HUES6 (cell line): ENCODE data around the gene TRERF1.

Experiments used
- H3K27ac ChIP-seq: 2 replicates; pipeline ENCODE4 v1.7.0; 2013; ENCODE audit warnings: low read depth, mild to moderate bottlenecking, low read length, inconsistent platforms
- H3K27me3 ChIP-seq: 2 replicates; pipeline ENCODE4 v1.6.1; 2013; ENCODE audit warnings: low read length; ENCODE audit not compliant: control insufficient read depth, insufficient read depth
- H3K36me3 ChIP-seq: 2 replicates; pipeline ENCODE4 v1.6.1; 2013; ENCODE audit warnings: low read length; ENCODE audit not compliant: control insufficient read depth, insufficient read depth
- H3K4me1 ChIP-seq: 2 replicates; pipeline ENCODE4 v1.6.1; 2013; ENCODE audit warnings: low read length; ENCODE audit not compliant: control insufficient read depth, insufficient read depth
- H3K4me3 ChIP-seq: 2 replicates; pipeline ENCODE4 v1.5.1; 2013; ENCODE audit warnings: low read depth, low read length
- H3K9ac ChIP-seq: one replicate; pipeline ENCODE4 v1.6.1; 2013; ENCODE audit warnings: mild to moderate bottlenecking, low read length
- H3K9me3 ChIP-seq: 2 replicates; pipeline ENCODE4 v1.6.1; 2013; ENCODE audit warnings: low read depth, low read length; ENCODE audit not compliant: control insufficient read depth, insufficient read depth

TRERF1 gene

GRCh38 chr6:42227173-42227850 lies 224.4 kb downstream of the TRERF1 start:
- H3K27me3 ChIP-seq = no peaks in the 10 kb centered on the region
- H3K4me3 ChIP-seq = no peak overlapping the region
- H3K9ac ChIP-seq = peak overlapping the region; percentile 20
- peaks cover 19% of the 10 kb centered on the region for H3K36me3 ChIP-seq
- no peaks in the 10 kb centered on the region for H3K9me3 ChIP-seq
- peak overlapping the region; percentile 44; the same call in 1 of the 2 replicates for H3K27ac ChIP-seq
- peaks cover 20% of the 10 kb centered on the region for H3K4me1 ChIP-seq

GRCh38 chr6:42226645-42227143 lies 225.0 kb downstream of the TRERF1 start:
- Histone ChIP-seq H3K4me3 (no peak overlapping the region; the same call in 1 of the 2 replicates), H3K9ac (peak overlapping the region; percentile 15), H3K36me3 (peaks cover 15% of the 10 kb centered on the region; the same call in 1 of the 2 replicates), H3K27ac (peak overlapping the region; percentile 44; the same call in 1 of the 2 replicates), H3K27me3 (no peaks in the 10 kb centered on the region), H3K4me1 (peaks cover 20% of the 10 kb centered on the region), H3K9me3 (no peaks in the 10 kb centered on the region)

DNA sequence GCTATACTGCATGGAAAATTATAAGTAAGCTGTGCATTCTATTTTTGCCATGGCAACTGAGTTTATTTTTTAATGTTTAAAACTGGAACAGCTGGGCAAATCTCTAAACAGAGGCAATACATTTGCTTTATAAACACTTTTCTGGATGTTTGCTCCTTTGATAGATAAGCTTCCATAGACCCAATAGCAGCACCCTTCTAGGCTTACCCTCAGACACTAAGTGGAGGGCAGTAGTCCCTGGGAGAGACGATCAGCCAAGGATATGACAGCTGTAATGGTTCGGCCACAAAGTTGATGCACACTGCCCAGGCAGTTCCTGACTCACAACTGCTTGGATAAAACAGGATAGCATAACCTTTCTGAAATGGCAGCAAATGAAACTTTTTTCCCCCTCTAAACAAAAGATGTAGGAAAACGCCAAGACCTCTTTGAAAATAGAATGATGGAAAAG lies 225.5 kb downstream of the TRERF1 start:
- Histone ChIP-seq H3K36me3 (peaks cover 15% of the 10 kb centered on the region; the same call in 1 of the 2 replicates), H3K27me3 (no peaks in the 10 kb centered on the region), H3K4me1 (peaks cover 20% of the 10 kb centered on the region), H3K27ac (no peak overlapping the region), H3K4me3 (no peak overlapping the region), H3K9me3 (no peaks in the 10 kb centered on the region), H3K9ac (peak overlapping the region; percentile 15)

GRCh38 chr6:42225419-42225818 lies 226.3 kb downstream of the TRERF1 start:
- Histone ChIP-seq H3K36me3 (peaks cover 15% of the 10 kb centered on the region; the same call in 1 of the 2 replicates), H3K27me3 (no peaks in the 10 kb centered on the region), H3K4me1 (peaks cover 20% of the 10 kb centered on the region), H3K9me3 (no peaks in the 10 kb centered on the region), H3K4me3 (no peak overlapping the region), H3K9ac (no peak overlapping the region), H3K27ac (no peak overlapping the region)

DNA sequence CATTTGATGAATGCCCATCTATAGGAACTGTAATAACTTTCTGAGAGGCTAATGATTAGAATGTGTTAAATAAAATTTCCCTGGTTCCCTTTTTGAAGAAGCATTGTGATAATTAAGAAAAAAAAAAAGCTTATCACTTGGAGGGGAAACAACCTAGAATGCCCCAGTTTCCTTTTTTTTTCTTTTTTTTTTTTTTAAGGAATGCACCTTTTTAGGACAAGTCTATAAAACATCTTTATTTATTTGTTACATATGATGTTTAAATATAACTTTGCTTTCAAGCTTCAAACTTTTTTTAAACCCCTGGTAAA lies 226.7 kb downstream of the TRERF1 start:
- peaks cover 20% of the 10 kb centered on the region for H3K4me1 ChIP-seq
- peaks cover 15% of the 10 kb centered on the region; the same call in 1 of the 2 replicates for H3K36me3 ChIP-seq
- no peaks in the 10 kb centered on the region for H3K27me3 ChIP-seq
- no peak overlapping the region for H3K4me3 ChIP-seq
- no peak overlapping the region for H3K9ac ChIP-seq
- no peaks in the 10 kb centered on the region for H3K9me3 ChIP-seq
- H3K27ac ChIP-seq = no peak overlapping the region

DNA sequence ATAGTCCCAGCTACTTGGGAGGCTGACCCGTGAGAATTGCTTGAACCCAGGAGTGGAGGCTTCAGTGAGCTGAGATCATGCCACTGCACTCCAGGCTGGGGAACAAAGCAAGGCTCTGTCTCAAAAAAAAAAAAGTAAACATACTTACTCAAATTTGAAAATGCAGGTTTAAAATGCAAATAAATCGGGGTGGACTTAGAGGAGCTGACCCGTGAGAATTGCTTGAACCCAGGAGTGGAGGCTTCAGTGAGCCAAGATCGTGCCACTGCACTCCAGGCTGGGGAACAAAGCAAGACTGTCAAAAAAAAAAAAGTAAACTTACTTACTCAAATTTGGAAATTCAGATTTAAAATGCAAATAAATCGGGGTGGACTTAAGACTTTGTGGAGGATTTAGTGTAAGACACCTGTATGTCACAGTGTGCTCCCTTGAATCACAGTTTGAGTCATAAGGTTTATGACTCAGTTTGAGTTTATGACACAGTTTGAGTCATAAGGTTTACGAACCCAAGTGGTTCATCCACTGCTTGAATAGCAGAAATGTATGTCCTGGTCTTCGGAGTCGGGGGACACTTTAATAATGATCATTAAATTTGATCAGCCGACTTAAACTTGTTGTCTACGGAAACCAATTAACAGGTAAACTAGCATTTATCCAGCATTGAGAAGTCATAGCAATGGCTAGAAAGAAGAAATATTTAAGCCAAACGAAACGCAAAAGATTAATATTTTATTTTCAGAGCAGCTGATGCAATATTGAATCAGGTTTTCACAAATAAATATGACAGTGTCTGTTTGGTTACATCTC lies 227.3 kb downstream of the TRERF1 start:
- H3K27ac ChIP-seq = no peak overlapping the region
- H3K9me3 ChIP-seq = no peaks in the 10 kb centered on the region
- no peak overlapping the region for H3K4me3 ChIP-seq
- H3K4me1 ChIP-seq = peaks cover 20% of the 10 kb centered on the region
- H3K27me3 ChIP-seq = no peaks in the 10 kb centered on the region
- no peak overlapping the region for H3K9ac ChIP-seq
- H3K36me3 ChIP-seq = peaks cover 15% of the 10 kb centered on the region; the same call in 1 of the 2 replicates

- Histone ChIP-seq H3K36me3 (peaks cover under 1% of the 10 kb centered on the region; the same call in 1 of the 2 replicates), H3K4me3 (no peak overlapping the region), H3K9me3 (no peaks in the 10 kb centered on the region), H3K9ac (no peak overlapping the region), H3K27me3 (no peaks in the 10 kb centered on the region), H3K27ac (no peak overlapping the region), H3K4me1 (peaks cover 16% of the 10 kb centered on the region)
Observed at GRCh38 chr6:42222448-42222847, 229.3 kb downstream of the TRERF1 start.

- H3K4me1 ChIP-seq = peaks cover 7% of the 10 kb centered on the region; the same call in 1 of the 2 replicates
- H3K27me3 ChIP-seq = no peaks in the 10 kb centered on the region
- no peak overlapping the region for H3K4me3 ChIP-seq
- H3K9me3 ChIP-seq = no peaks in the 10 kb centered on the region
- no peaks in the 10 kb centered on the region; the same call in 1 of the 2 replicates for H3K36me3 ChIP-seq
- H3K27ac ChIP-seq = no peak overlapping the region
- H3K9ac ChIP-seq = no peak overlapping the region
Observed at GRCh38 chr6:42221546-42221945, 230.2 kb downstream of the TRERF1 start.

GRCh38 chr6:42220807-42221206 lies 230.9 kb downstream of the TRERF1 start:
- Histone ChIP-seq H3K9ac (no peak overlapping the region), H3K4me1 (no peaks in the 10 kb centered on the region), H3K27ac (no peak overlapping the region), H3K9me3 (no peaks in the 10 kb centered on the region), H3K36me3 (no peaks in the 10 kb centered on the region; the same call in 1 of the 2 replicates), H3K4me3 (no peak overlapping the region), H3K27me3 (no peaks in the 10 kb centered on the region)

- 0 out of 2 replicates have a peak, but pooled peaks cover 6% of the 10 kb centered on the region for H3K4me1 ChIP-seq
- H3K27ac ChIP-seq = peak within 1 kb of the TSS; percentile 79; the same call in 1 of the 2 replicates
- no peaks in the 10 kb centered on the region for H3K27me3 ChIP-seq
- peak within 1 kb of the TSS; percentile 96 for H3K4me3 ChIP-seq
- no peaks in the 10 kb centered on the region for H3K9me3 ChIP-seq
- peaks cover 14% of the 10 kb centered on the region for H3K36me3 ChIP-seq
- H3K9ac ChIP-seq = peak within 1 kb of the TSS; percentile 80
Observed at GRCh38 chr6:42217519-42218367, 234.0 kb downstream of the TRERF1 start, which contains the start of gene MRPS10. MRPS10 (minus strand) TSS chr6:42217861; CDS start chr6:42217849, 12 bp downstream.
